GM13977 (cell line): ENCODE data around the gene CTSO.

ENCODE experiments used
- DNase-seq: peaks from one replicate; pipeline ENCODE4 v3.0.0; 2012; ENCODE audit warnings: low spot score
- in situ Hi-C: fragments of 300-500 bp; cut with MboI; formaldehyde crosslinking; loops from one replicate; pipeline ENCODE4 v1.12.0; 2022; ENCODE audit warnings: low sequenced_read_pairs, low pct_unique_long_range_greater_than_20kb, mixed read lengths, inconsistent platforms; ENCODE audit not compliant: unreplicated experiment
- TF ChIP-seq, protein P1 (sequence below): IDR thresholded peaks from 2 replicates; pipeline ENCODE4 v1.5.1; 2012; ENCODE audit warnings: mild to moderate bottlenecking, control low read depth; ENCODE audit not compliant: insufficient read depth; ENCODE audit errors: extremely low read depth, missing control alignments

CTSO gene

DNA sequence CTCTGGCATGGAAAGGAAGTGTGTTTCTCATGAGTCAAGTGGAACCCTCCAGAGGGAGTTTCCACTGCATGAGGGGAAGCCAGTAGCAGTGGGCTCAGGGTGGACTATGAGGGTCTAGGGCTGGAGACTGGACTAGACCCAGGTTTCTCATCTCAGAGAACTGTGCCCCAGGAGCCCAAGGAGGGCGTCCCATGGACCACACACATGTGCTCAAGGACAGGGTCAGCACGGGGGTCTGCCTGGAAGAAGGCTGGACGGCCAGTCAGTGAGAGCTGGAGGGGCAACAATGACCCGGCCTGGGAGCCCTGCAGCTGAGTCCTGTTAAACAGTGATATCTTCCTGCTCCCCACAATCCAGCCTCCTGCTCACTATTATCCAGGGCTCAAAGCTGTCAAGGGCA lies 5.8 kb upstream of the CTSO start:
- in situ Hi-C loops, result loop anchor here (25.0 kb wide), 1 partner anchor 428 kb away; no protein-coding TSS in a partner anchor
- no peak for DNase-seq
- TF ChIP-seq, protein P1, sequence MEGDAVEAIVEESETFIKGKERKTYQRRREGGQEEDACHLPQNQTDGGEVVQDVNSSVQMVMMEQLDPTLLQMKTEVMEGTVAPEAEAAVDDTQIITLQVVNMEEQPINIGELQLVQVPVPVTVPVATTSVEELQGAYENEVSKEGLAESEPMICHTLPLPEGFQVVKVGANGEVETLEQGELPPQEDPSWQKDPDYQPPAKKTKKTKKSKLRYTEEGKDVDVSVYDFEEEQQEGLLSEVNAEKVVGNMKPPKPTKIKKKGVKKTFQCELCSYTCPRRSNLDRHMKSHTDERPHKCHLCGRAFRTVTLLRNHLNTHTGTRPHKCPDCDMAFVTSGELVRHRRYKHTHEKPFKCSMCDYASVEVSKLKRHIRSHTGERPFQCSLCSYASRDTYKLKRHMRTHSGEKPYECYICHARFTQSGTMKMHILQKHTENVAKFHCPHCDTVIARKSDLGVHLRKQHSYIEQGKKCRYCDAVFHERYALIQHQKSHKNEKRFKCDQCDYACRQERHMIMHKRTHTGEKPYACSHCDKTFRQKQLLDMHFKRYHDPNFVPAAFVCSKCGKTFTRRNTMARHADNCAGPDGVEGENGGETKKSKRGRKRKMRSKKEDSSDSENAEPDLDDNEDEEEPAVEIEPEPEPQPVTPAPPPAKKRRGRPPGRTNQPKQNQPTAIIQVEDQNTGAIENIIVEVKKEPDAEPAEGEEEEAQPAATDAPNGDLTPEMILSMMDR, result no peak

DNA sequence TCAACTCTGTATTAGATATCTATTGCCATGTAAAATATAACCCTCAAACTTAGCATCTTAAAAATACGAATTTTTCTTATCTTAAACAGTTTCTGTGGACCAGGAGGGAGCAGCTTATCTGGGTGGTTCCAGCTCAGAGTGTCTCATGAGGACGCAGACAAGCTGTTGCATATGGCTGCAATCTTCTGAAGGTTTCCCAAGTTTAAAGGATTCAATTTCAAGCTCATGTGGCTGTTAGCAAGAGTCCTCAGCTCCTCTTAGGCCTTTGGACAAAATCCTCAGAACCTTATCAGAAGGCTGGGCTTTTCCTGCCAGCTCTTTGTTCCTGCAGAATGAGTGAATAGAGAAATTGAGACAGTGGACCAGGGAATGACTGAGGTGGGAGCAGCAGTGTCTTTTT lies 2.8 kb upstream of the CTSO start:
- in situ Hi-C loops, result loop anchor here (25.0 kb wide), 1 partner anchor 431 kb away; no protein-coding TSS in a partner anchor
- TF ChIP-seq, protein P1, result no peak
- DNase-seq, result no peak

DNA sequence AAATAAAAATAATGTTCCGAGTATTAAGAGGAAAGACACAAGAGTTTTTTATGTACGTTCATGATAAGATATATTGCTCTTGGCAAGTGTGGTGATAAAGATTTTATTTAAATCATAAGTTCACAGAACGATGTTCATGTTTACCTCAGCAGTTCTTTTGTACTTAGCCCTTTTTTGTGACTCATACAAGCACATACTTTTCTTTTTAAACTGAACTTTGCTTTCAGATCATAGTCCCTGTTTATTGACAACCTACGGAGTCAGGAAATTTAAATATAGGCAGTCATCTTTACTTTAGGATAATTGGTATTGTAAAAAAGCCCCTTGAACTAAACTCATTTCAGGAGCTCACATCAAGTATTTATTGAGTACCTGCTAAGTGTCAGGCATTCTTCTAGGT lies 1.3 kb upstream of the CTSO start:
- in situ Hi-C loops, result loop anchor here (25.0 kb wide), 1 partner anchor 432 kb away; no protein-coding TSS in a partner anchor
- DNase-seq, result no peak
- TF ChIP-seq, protein P1, result no peak

DNA sequence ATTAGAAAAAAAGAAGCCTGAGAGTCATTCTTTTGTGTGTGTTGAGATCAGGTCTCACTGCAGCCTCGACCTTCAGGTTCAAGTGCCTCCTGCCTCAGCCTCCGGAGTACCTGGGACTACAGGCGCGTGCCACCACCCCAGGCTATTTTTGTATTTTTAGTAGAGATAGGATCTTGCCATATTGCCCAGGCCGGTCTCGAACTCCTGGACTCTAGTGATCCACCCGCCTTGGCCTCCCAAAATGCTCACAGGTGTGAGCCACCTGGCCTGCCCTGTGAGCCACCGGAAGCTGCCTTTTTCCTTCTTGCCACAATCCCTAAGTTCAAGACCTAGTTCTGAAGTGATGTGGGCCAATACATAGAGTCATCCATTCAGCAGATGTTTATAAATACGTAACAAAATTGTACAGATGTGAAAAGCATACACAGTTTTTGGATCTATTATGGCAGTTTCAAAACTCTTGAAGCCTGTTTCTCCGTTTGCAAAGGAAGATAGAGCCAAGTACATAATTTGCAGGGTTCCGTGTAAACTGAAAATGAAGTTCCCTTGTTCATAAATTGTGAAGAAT lies 536 bp upstream of the CTSO start:
- in situ Hi-C loops, result loop anchor here (25.0 kb wide), 1 partner anchor 433 kb away; no protein-coding TSS in a partner anchor
- no peak for DNase-seq
- TF ChIP-seq, protein P1, result no peak

DNA sequence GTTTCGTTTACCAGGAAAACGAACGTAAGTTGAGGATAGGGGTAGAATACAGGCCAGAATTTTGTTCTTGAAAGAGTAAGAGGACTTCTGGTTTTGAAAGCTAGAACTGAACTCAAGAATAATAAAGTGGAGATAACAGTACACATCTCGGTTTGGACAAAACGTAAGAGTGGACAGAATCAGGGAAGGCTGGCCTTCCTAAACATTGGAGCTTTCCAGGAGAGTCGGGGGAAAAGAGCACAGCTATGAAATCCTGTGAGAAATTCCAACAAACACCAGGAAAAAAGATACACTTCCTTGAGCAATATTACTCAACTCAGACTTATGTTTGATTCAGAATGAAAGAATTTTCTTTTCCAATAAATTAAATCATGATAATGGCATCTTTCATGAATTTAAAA lies 1.2 kb downstream of the CTSO start:
- TF ChIP-seq, protein P1, result no peak
- DNase-seq, result no peak
- in situ Hi-C loops, result loop anchor here (25.0 kb wide), 1 partner anchor 435 kb away; no protein-coding TSS in a partner anchor

DNA sequence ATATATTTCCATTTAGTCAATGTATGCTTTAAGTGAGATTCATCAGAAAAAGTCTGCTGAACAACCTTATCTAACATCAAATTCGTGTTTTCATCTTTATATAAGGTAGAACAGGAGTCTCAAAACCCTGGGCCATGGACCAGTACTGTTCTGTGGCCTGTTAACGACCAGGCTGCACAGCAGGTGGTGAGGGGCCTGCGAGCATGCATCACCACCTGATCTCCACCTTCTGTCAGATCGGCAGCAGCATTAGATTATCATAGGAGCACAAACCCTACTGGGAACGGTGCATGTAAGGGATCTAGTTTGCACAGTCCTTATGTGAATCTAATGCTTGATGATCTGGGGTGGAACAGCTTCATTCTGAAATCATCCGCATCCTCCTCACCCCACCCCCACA lies 3.2 kb downstream of the CTSO start:
- in situ Hi-C loops, result loop anchor here (25.0 kb wide), 1 partner anchor 437 kb away; no protein-coding TSS in a partner anchor
- DNase-seq, result no peak
- TF ChIP-seq, protein P1, result no peak
